Measurements from ENCODE around the gene NOXO1. TPM values are rescaled to one million over a fixed set of nuclear protein-coding genes. Genes with fewer than 3 reads are reported as not detected.

The NOXO1 gene
- total and polyA plus RNA-seq, 11 donors, result 0.06 to 0.15 TPM; not detected in 9

GRCh38 chr16:2008631-2009163 is 27.4 kb upstream of the NOXO1 start:
- no peak for ATAC-seq
- H3K4me1 ChIP-seq, result peaks cover 20 to 66% (median 48%) of the 10 kb centered on the region in 12 donors
- TF ChIP-seq CTCF (IDR thresholded peaks at IDR 0.05), result no peak
- TF ChIP-seq POLR2A (IDR thresholded peaks at IDR 0.05), result no peak
- no peaks in the 10 kb centered on the region for H3K9me3 ChIP-seq
- peak in 2 of 5 donors; percentile 23 to 32 for DNase-seq
- H3K27me3 ChIP-seq, result no peaks in the 10 kb centered on the region
- WGBS, 4 donors, result 7 to 17% (median 7%) methylated on average over 16 to 23 of the region's 23 CpGs
- H3K4me3 ChIP-seq, result peak overlapping the region; percentile 69 to 100 (median 94)
- no peaks in the 10 kb centered on the region for H3K36me3 ChIP-seq
- peak overlapping the region; percentile 58 to 94 (median 88) for H3K27ac ChIP-seq
- intact Hi-C loops (cut with DNase I), result loop anchor here in 2 of 10 donors (2.0 to 10.0 kb wide), 3 partner anchors 24 to 496 kb away; partner anchors contain the start of genes GFER (in 1 of the 2) and TRAF7 (in 1 of the 2)

DNA sequence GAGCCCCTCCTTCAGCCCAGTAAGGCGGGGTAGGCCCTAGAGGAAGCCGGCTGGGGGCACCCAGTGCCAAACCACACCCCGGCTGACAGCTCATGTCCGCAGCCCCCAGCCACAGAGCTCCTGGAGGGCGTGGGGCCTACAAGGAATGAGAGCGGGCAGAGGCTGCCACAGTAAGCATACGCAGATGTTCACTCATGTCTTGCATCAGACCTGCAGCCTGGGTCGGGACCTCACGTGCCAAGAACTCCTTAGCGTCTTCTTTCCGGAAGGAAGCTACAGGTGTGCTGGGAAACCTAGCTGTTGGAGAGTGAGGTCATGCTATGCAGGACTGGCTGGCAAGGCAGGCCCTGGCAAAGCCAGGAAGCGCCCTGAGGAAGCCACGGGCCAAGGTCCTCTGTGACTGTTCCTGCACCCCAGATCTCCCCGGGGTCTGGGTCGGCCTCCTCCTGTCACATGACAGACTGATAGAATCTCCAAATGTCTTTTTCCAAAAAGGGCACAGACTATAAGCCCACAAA is 26.8 kb upstream of the NOXO1 start:
- DNase-seq (peak in 2 of 5 donors; percentile 24 to 39), ATAC-seq (no peak)
- no peaks in the 10 kb centered on the region for H3K9me3 ChIP-seq
- H3K36me3 ChIP-seq, result peaks cover 0 to 5% (median 2%) of the 10 kb centered on the region in 9 donors
- no peaks in the 10 kb centered on the region for H3K27me3 ChIP-seq
- 48 to 59% (median 53%) methylated on average over 10 to 15 of the region's 15 CpGs for WGBS, 4 donors
- peaks cover 20 to 72% (median 52%) of the 10 kb centered on the region in 12 donors for H3K4me1 ChIP-seq
- intact Hi-C loops (cut with DNase I), result loop anchor here in 2 of 10 donors (2.0 to 10.0 kb wide), 3 partner anchors 23 to 497 kb away; partner anchors contain the start of genes GFER (in 1 of the 2) and TRAF7 (in 1 of the 2)
- H3K4me3 ChIP-seq, result peak overlapping the region in 9 of 12 donors; percentile 69 to 100 (median 97)
- TF ChIP-seq POLR2A (IDR thresholded peaks at IDR 0.05) (no peak), CTCF (IDR thresholded peaks at IDR 0.05) (no peak)
- peak overlapping the region in 3 of 12 donors; percentile 88 to 89 (median 88) for H3K27ac ChIP-seq

GRCh38 chr16:2007081-2007836 is 26.0 kb upstream of the NOXO1 start:
- Histone ChIP-seq H3K4me3 (peak overlapping the region in 4 of 12 donors; percentile 97 to 100 (median 98)), H3K9me3 (no peaks in the 10 kb centered on the region), H3K4me1 (peaks cover 20 to 73% (median 52%) of the 10 kb centered on the region in 12 donors), H3K27me3 (no peaks in the 10 kb centered on the region), H3K27ac (no peak overlapping the region), H3K36me3 (peaks cover 0 to 13% (median 8%) of the 10 kb centered on the region in 9 donors)
- ATAC-seq (no peak), DNase-seq (peak in 1 of 5 donors; percentile 26)
- intact Hi-C loops (cut with DNase I), result loop anchor here in 2 of 10 donors (10.0 kb wide), 2 partner anchors 148 to 498 kb away; partner anchors contain the start of gene TRAF7 (in 1 of the 2)
- no peak for TF ChIP-seq POLR2A (IDR thresholded peaks at IDR 0.05)
- no peak for TF ChIP-seq CTCF (IDR thresholded peaks at IDR 0.05)
- WGBS, 4 donors, result 78 to 81% (median 81%) methylated on average over 15 to 16 of the region's 16 CpGs

GRCh38 chr16:2006317-2006716 is 25.0 kb upstream of the NOXO1 start:
- ATAC-seq (no peak), DNase-seq (no peak)
- Histone ChIP-seq H3K27me3 (no peaks in the 10 kb centered on the region), H3K9me3 (no peaks in the 10 kb centered on the region), H3K36me3 (peaks cover 0 to 23% (median 18%) of the 10 kb centered on the region in 9 donors), H3K4me1 (peaks cover 20 to 73% (median 52%) of the 10 kb centered on the region in 12 donors), H3K27ac (no peak overlapping the region), H3K4me3 (no peak overlapping the region)
- no peak for TF ChIP-seq POLR2A (IDR thresholded peaks at IDR 0.05)
- no peak for TF ChIP-seq CTCF (IDR thresholded peaks at IDR 0.05)
- intact Hi-C loops (cut with DNase I), result loop anchor here in 2 of 10 donors (10.0 kb wide), 2 partner anchors 148 to 498 kb away; partner anchors contain the start of gene TRAF7 (in 1 of the 2)
- 89 to 94% (median 91%) methylated on average over 8 of the region's 8 CpGs for WGBS, 4 donors

All from heart left ventricle (tissue), 16 donors.